Measurements from ENCODE around the gene ENPP6.

ENPP6 gene

DNA sequence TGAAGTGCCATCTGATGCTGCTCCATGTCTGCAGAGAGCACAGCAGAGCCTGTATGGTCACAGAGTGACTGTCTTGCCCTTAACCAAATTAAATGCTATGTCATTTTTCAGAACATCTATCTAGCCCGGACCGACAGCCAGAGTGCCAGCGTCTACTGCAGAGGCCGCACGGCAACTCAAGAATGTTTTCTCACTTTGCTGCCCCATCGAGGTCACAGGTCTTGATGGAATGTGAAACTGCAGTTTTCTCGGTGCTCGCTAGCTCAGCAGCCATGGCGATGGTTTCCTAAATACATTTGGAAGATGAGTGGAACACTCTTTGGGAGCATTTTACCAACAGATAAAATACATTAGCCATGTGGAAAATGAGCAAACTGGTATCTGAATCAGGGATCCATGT lies 125.7 kb downstream of the ENPP6 start:
- H3K27ac ChIP-seq (ENCODE audit: low read length): no peak overlapping the region
- no peak overlapping the region for H2AFZ ChIP-seq (ENCODE audit: low read length)
- H3K4me2 ChIP-seq (ENCODE audit: low read depth, low read length): no peak overlapping the region
- H3K79me2 ChIP-seq (ENCODE audit: low read length): no peaks in the 10 kb centered on the region
- no peak for DNase-seq
- no peaks in the 10 kb centered on the region for H3K4me1 ChIP-seq (ENCODE audit: low read length)
- no peaks in the 10 kb centered on the region for H3F3A ChIP-seq (ENCODE audit: insufficient read depth, low read length)
- no peaks in the 10 kb centered on the region for H3K9me2 ChIP-seq (replicated peaks; ENCODE audit: insufficient read depth, low read length)
- no peaks in the 10 kb centered on the region for H3K9me3 ChIP-seq (replicated peaks; ENCODE audit: insufficient read depth, low read length)
- TF ChIP-seq EZH2 (optimal IDR thresholded peaks at IDR 0.05; ENCODE audit: low read depth, low read length): no peak
- no peak for TF ChIP-seq EZH2phosphoT487 (IDR thresholded peaks at IDR 0.05; ENCODE audit: low read length)
- TF ChIP-seq, protein P1, sequence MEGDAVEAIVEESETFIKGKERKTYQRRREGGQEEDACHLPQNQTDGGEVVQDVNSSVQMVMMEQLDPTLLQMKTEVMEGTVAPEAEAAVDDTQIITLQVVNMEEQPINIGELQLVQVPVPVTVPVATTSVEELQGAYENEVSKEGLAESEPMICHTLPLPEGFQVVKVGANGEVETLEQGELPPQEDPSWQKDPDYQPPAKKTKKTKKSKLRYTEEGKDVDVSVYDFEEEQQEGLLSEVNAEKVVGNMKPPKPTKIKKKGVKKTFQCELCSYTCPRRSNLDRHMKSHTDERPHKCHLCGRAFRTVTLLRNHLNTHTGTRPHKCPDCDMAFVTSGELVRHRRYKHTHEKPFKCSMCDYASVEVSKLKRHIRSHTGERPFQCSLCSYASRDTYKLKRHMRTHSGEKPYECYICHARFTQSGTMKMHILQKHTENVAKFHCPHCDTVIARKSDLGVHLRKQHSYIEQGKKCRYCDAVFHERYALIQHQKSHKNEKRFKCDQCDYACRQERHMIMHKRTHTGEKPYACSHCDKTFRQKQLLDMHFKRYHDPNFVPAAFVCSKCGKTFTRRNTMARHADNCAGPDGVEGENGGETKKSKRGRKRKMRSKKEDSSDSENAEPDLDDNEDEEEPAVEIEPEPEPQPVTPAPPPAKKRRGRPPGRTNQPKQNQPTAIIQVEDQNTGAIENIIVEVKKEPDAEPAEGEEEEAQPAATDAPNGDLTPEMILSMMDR (IDR thresholded peaks at IDR 0.05; ENCODE audit: low read length): no peak
- no peaks in the 10 kb centered on the region for H3K36me3 ChIP-seq (replicated peaks; ENCODE audit: insufficient read depth, low read length)
- H3K4me3 ChIP-seq (ENCODE audit: low read length): no peak overlapping the region
- no peaks in the 10 kb centered on the region for H4K20me1 ChIP-seq (ENCODE audit: insufficient read depth, low read length)
- H3K9ac ChIP-seq (ENCODE audit: low read length): no peak overlapping the region
- no peaks in the 10 kb centered on the region for H3K27me3 ChIP-seq (replicated peaks; ENCODE audit: insufficient read depth, low read length)

DNA sequence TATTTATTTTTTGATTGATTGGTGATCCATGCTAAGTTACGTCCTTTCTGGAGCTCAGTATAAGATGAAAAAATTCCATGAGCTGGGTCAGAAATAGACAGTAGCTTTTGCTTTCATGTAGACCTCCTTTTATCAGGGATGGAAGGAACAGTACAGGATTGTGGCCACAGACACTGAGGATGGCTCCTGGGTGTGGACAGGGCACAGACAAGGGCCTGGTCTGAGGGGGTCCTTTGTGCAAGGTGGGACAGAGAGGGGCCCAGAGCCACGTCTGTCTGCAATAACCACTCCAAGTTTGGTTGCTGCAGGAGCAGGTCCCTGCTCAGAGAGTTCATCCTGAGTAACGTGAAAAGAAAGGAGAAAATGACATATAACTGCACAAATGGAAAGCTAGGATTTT lies 127.1 kb downstream of the ENPP6 start:
- H3F3A ChIP-seq (ENCODE audit: insufficient read depth, low read length): no peaks in the 10 kb centered on the region
- TF ChIP-seq EZH2phosphoT487 (IDR thresholded peaks at IDR 0.05; ENCODE audit: low read length): no peak
- TF ChIP-seq EZH2 (optimal IDR thresholded peaks at IDR 0.05; ENCODE audit: low read depth, low read length): no peak
- TF ChIP-seq, protein P1 (IDR thresholded peaks at IDR 0.05; ENCODE audit: low read length): no peak
- H3K4me2 ChIP-seq (ENCODE audit: low read depth, low read length): no peak overlapping the region

GRCh38 chr4:184080674-184081073 lies 137.0 kb downstream of the ENPP6 start:
- no peaks in the 10 kb centered on the region for H3K79me2 ChIP-seq (ENCODE audit: low read length)
- TF ChIP-seq, protein P1 (IDR thresholded peaks at IDR 0.05; ENCODE audit: low read length): no peak
- TF ChIP-seq EZH2phosphoT487 (IDR thresholded peaks at IDR 0.05; ENCODE audit: low read length) (no peak), EZH2 (optimal IDR thresholded peaks at IDR 0.05; ENCODE audit: low read depth, low read length) (no peak)
- DNase-seq: no peak
- H3K27ac ChIP-seq (ENCODE audit: low read length): no peak overlapping the region
- H3K4me3 ChIP-seq (ENCODE audit: low read length): no peak overlapping the region
- H3K9me3 ChIP-seq (replicated peaks; ENCODE audit: insufficient read depth, low read length): no peaks in the 10 kb centered on the region
- H3K27me3 ChIP-seq (replicated peaks; ENCODE audit: insufficient read depth, low read length): no peaks in the 10 kb centered on the region
- no peak overlapping the region for H2AFZ ChIP-seq (ENCODE audit: low read length)
- no peaks in the 10 kb centered on the region for H3F3A ChIP-seq (ENCODE audit: insufficient read depth, low read length)
- no peaks in the 10 kb centered on the region for H3K4me1 ChIP-seq (ENCODE audit: low read length)
- no peaks in the 10 kb centered on the region for H3K9me2 ChIP-seq (replicated peaks; ENCODE audit: insufficient read depth, low read length)
- no peaks in the 10 kb centered on the region for H4K20me1 ChIP-seq (ENCODE audit: insufficient read depth, low read length)
- no peak overlapping the region for H3K4me2 ChIP-seq (ENCODE audit: low read depth, low read length)
- no peak overlapping the region for H3K9ac ChIP-seq (ENCODE audit: low read length)
- H3K36me3 ChIP-seq (replicated peaks; ENCODE audit: insufficient read depth, low read length): no peaks in the 10 kb centered on the region

More for the DNA sequence above, 127.1 kb downstream of the ENPP6 start:
- Histone ChIP-seq H3K27me3 (replicated peaks; ENCODE audit: insufficient read depth, low read length) (no peaks in the 10 kb centered on the region), H3K27ac (ENCODE audit: low read length) (no peak overlapping the region), H2AFZ (ENCODE audit: low read length) (no peak overlapping the region), H3K9me3 (replicated peaks; ENCODE audit: insufficient read depth, low read length) (no peaks in the 10 kb centered on the region), H4K20me1 (ENCODE audit: insufficient read depth, low read length) (no peaks in the 10 kb centered on the region), H3K4me1 (ENCODE audit: low read length) (no peaks in the 10 kb centered on the region), H3K9me2 (replicated peaks; ENCODE audit: insufficient read depth, low read length) (no peaks in the 10 kb centered on the region), H3K9ac (ENCODE audit: low read length) (no peak overlapping the region), H3K36me3 (replicated peaks; ENCODE audit: insufficient read depth, low read length) (no peaks in the 10 kb centered on the region), H3K79me2 (ENCODE audit: low read length) (no peaks in the 10 kb centered on the region), H3K4me3 (ENCODE audit: low read length) (no peak overlapping the region)
- no peak for DNase-seq
